Fibroblast of skin of back (primary cell): ENCODE results near the gene PLSCR4.

Source experiments
- DNase-seq: peaks from one replicate; pipeline ENCODE4 v3.0.0-alpha.2; 2013

PLSCR4 gene

DNA sequence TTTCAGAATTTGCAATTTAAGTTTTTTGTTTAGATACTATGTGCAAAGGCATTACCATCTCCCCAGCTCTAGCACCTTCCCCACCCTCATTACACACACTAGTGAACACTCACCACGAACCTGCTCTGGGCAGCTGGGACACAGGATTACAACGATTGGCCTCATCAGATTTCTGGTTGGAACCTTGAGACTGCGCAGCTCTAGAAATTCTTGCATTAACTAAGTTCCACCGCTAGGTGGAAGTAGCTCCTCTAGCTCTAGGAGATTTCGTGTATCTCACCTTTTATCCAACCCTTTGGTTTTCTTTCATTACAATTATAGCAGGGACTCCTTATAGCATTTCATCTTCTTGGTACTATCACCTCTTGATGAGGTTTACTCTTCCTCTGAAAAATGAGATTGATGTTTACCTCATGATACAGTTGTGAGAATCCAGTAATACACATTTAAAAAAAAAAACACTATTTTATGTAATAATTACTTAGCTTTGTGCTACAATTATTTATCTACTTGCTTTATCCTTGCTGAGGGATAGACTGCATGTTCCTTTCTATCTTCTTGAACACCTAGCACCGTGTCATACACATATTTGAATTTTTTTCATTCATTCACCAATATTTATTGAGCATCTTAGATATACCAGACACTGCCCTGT is 61.3 kb downstream of the PLSCR4 start:
- DNase-seq: peak; percentile 61

DNA sequence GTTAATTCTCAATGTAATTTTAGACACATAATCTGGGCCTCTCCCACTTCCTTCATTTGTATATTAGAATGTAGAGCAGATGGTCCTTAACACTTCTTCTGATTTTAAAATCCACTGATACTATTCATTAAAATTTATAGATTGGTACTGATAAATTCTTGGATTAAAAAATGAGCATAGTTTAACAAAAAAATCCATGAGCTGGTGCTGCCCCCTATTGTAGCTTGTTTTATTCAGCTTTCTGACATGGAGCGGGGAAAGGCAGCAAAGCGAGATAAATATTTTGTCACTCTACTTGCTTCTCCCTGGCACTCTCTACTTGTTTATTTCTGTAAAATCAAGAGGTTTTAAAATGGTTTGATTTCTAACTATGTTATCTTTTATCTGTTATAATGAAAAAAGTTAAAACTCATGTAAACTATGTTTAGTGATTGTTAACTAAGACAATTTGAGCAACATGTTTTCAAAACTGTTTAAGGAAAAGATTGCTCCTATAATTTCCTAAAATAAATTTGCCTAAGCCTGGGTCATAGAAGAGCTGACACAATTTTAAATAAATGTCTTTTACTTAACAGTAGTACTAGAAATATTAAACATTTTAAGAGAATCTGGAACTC is 63.5 kb downstream of the PLSCR4 start:
- DNase-seq: peak; percentile 38

DNA sequence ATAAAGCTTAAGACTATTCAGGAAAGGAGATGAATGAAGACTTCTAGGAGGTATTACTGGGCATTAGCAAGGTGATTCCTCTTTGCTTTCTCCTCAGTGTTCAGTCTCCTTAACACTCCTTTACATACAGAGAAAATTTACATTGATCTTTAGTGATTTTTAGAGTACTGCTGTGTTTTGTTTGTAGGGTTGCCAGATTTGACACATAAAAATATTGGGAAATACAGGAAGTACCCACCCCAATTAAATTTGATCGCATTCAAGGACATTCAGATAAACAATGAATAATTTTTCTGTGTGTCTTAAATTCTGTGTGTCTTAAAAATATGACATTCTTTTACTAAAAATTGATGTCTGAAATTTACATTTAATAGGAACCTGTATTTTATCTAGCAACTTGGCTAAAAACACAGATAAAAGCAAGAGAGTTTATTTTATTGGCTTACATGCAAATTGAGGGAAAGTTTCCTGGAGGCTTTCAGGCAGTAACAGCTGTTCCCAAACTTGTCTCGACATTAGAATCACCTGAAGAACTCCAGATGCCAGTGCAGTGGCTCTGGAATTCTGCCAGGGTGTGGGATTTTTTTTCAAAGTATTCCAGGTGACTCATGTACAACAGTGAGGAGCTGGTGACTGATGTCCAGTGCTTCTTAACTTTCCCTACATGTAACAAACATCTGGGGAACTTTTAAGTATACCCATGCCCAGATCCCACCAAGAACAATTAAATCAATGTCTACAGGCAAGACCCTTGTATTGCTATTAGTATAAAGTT is 66.5 kb downstream of the PLSCR4 start:
- no peak for DNase-seq

DNA sequence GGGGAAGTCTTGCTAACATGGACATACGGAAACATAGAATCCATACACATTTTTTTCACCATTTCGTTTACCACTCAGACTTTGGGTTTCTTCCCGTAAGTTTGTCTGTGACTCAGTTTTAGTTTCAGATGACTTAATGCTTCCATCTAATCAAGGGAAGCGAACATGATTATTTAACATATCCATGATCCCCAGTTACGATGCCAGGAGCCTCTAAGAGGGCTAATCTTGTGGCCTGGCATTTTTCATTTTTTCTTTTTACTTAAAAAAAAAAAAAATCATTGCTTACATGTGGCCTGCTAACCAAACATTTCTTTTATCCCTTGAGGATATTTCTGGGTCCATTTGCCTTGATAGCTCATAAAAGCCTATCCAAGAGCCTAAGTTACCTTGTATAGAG is 69.7 kb downstream of the PLSCR4 start:
- no peak for DNase-seq

- DNase-seq: no peak
Measured at GRCh38 chr3:146180376-146180775, 70.5 kb downstream of the PLSCR4 start.

DNA sequence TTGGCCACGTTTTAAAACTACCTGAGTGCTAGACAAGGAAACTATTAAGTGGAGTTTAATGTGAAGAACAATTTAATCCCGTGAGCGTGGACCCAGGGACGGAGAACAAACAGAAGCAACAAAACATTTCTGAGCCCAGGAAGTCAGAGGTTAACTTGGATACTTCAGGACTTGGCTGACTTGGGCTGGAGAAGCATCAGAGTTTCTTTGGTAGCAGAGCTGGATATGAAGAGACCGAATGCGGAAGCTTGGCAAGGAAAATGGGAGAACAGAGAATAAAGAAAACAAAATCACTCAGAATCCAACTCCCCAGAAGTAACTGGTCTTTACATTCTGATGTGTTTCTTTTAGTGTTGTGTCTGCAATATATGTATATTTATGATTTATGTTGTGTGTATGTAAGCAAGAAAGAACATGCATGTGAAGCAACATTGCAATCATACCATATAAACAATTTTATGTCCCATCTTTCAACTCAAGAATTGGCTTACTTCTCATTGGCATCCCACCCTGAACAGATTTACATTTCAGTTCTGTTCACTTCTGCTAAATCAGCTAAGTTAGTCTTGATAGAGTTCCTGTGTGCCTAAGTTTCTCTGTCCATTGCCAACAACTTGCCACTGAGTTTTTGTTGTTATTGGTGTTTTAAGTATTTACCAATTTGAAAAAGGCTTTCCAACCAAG is 72.8 kb downstream of the PLSCR4 start:
- DNase-seq: no peak

DNA sequence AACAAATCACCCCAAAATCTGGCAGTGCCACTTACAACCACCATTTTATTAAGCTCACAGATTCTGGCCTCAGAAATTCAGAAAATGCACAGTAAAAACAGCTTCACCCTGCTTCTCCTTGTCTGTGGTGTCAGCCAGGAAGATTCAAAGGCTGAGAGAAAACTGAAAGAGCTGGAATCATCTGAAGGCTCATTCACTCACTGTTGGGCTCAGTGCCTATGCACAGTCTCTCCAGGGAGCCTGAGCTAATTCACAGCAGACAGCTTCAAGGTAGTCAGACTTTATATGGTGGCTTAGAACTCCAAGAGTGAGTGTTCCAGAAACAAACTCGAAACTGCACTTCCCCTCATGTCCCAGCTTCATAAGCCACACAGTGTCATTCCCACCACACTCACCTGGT is 73.4 kb downstream of the PLSCR4 start:
- no peak for DNase-seq

DNA sequence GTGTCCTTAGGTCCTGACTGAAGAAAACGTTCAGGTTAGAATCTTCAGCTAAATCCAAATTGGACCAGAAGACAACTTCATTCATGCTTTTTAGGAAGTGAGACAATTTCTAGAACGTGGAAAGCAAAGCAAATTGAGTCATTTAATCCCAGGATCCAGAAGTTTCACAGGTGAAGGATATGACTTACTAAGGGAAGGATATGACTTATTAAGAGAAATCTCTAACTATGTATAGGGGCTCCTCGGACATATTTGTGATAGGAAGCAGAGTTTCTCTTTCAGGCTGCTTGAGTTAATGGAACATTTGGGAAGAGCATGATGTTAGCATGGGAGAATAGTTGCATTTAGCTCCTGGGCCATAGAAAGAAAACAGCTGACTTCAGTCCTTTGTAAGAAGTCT is 73.8 kb downstream of the PLSCR4 start:
- no peak for DNase-seq

DNA sequence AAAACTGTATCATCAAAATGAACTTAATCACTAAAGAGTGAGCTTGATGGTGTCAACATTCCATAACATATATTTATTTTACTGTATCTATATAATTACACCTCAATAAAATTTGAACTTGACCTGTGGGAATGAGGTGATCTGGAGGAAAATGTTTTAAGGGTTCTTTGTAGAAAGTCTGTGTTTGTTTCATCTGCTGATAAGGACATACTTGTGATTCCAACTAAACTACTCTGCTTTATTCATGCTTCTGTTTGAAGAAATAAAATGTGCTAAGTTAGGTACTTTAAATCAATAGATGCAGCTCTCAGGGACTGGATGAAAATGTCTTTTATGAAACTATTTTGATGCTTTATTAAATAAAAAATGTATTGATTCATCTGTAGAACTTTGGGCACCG is 78.3 kb downstream of the PLSCR4 start:
- DNase-seq: no peak

DNA sequence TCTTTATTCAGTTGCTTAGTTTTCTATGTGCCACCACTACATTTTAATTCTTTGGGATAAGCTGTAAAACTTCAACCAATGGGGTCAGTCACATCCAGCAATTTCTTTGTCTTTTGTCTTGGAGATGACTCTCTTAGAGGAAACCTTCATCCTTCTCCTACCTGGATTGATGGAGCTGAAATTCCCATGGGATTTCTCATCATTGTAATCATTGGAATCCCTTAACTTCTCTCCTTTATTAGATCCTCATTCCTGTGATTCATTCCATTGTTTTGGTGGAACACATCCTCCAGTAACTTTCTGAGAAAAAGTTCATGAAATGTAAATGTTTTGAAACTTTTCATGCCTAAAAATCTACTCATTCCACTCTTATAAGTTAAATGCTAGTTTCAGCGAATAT is 80.3 kb downstream of the PLSCR4 start:
- no peak for DNase-seq

GRCh38 chr3:146169891-146170290 is 81.0 kb downstream of the PLSCR4 start:
- DNase-seq: no peak

- peak; percentile 45 for DNase-seq
Measured at GRCh38 chr3:146166826-146167225, 84.1 kb downstream of the PLSCR4 start.

GRCh38 chr3:146166415-146166821 is 84.5 kb downstream of the PLSCR4 start:
- DNase-seq: peak; percentile 88

DNA sequence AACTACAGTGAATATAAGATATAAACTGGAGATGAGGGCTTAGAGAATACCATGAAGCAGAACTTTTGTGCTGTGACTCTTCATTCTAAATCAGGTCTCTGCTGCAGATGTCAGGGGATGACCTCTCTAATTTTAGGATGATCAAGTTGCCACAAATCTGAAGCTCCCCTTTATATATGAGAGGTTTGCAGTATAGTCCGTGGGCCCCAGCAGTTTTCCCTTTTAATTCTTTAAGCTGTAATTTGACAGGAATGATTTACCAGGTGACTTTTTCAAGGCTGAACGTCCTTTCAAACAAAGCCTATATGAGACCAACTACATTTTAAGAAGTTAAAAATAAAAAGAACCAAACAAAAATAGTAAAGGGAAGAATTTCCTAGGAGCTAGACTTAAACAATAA is 85.0 kb downstream of the PLSCR4 start:
- no peak for DNase-seq

DNA sequence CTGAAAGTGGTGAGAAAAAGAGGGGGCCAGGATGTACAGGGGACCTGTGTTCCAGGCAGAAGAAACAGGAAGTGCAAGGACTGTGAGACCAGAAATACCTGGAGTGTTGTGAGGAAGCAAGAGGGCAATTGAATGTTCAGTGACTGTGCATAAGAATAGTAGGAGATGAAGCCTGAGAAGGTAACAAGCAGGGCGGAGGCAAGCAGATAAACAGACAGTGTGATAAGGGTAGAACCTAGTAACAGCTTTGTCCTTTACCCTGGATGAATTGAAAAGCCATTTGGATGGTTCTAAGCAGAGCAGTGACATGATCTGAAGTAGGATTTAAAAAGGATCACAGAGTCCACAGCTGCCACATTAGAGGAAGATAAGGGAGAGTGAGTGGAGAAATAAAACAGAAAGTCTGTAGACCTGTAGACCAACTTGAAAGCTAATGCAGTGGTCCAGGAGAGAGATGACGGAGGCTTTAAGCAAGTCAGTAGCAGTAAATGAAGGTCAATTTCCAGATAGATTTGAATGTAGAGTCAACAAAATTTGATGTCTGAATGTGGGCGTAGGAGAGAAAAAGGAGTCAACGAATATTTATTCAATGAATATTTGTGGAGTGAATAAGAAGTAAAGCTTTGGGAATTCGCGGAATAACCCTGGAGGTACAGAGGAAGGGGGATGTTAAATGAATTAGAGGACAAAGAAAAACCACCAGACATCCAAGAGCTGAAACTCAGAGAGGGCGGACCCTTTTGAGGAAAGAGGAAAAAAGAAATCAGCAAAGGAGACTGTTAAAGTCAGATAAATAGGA is 85.7 kb downstream of the PLSCR4 start:
- peak; percentile 89 for DNase-seq

GRCh38 chr3:146164506-146164905 is 86.4 kb downstream of the PLSCR4 start:
- no peak for DNase-seq

DNA sequence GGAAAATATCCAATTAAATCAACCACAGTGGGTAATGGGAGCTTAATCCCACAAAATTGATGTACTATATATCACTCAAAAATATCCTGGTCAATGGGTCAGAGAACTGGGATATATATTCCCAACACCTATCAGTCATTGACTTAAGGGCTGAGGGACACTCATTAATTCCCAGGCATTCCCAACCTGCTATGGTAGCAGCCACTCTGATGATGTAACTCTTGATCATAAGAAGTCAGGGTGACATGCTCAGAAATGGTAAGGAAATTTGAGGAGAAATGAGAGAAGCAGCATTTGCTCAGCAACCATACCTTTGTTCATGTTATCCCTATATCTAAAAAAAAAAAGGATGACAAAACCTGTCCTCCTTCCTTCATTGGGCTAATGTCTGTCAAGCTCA is 86.8 kb downstream of the PLSCR4 start:
- no peak for DNase-seq

DNA sequence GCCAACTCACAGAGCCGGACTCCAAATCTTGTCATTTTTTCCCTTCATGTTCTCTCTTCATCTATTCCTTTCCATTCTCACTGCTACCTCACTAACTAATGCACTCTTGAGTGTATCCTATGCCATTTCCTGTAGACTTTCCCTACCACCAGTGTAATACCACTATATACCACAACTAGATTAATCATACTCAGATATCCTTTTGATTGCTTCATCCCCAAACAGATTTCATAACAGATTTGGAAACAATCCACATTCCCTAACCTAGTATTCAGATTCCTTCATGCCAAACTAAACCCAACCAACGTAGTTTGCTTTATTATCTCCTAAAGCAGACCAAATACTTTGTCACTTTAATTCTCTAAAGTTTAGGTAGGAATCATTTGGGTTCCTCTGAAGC is 87.3 kb downstream of the PLSCR4 start:
- DNase-seq: peak; percentile 96

GRCh38 chr3:146162561-146162960 is 88.3 kb downstream of the PLSCR4 start:
- no peak for DNase-seq

- DNase-seq: no peak
Measured at GRCh38 chr3:146161663-146162002, 89.3 kb downstream of the PLSCR4 start.

- DNase-seq: peak; percentile 97
Measured at GRCh38 chr3:146160964-146161662, 89.8 kb downstream of the PLSCR4 start, which contains the start of gene PLOD2. Gene PLOD2, minus strand, starts transcription at chr3:146161184. Its CDS starts 195 bp downstream, at chr3:146160989.
